ENCODE data around the gene ARRDC2.
"Not testable (repeated sequence)": the region's sequence is repeated elsewhere in the genome, so short reads cannot be mapped to it uniquely, and the experiment has no call there.

The ARRDC2 gene

GRCh38 chr19:18007917-18008673 is at the start of gene ARRDC2:
Gene ARRDC2 (plus strand): TSS chr19:18008170. CDS start chr19:18008311, 141 bp downstream.
- in situ Hi-C loops (cut with MboI; ENCODE audit: low sequenced_read_pairs), result no loop called here

GRCh38 chr19:17963936-17964691 is 43.9 kb upstream of the ARRDC2 start:
- in situ Hi-C loops (cut with MboI; ENCODE audit: low sequenced_read_pairs), result no loop called here

- in situ Hi-C loops (cut with MboI; ENCODE audit: low sequenced_read_pairs), result no loop called here
Measured at GRCh38 chr19:17965370-17966128, 42.4 kb upstream of the ARRDC2 start.

- in situ Hi-C loops (cut with MboI; ENCODE audit: low sequenced_read_pairs), result no loop called here
Measured at GRCh38 chr19:17966129-17966483, 41.9 kb upstream of the ARRDC2 start.

- in situ Hi-C loops (cut with MboI; ENCODE audit: low sequenced_read_pairs), result no loop called here
Measured at GRCh38 chr19:17966550-17967256, 41.3 kb upstream of the ARRDC2 start, which contains the start of gene KCNN1. Gene KCNN1 (plus strand): TSS chr19:17967107. CDS start chr19:17973889, 6,782 bp downstream.

GRCh38 chr19:17967257-17968051 is 40.5 kb upstream of the ARRDC2 start:
- in situ Hi-C loops (cut with MboI; ENCODE audit: low sequenced_read_pairs), result no loop called here

- in situ Hi-C loops (cut with MboI; ENCODE audit: low sequenced_read_pairs), result no loop called here
Measured at GRCh38 chr19:17968362-17968761, 39.6 kb upstream of the ARRDC2 start.

GRCh38 chr19:17969096-17969792 is 38.7 kb upstream of the ARRDC2 start:
- in situ Hi-C loops (cut with MboI; ENCODE audit: low sequenced_read_pairs), result no loop called here

- in situ Hi-C loops (cut with MboI; ENCODE audit: low sequenced_read_pairs), result no loop called here
Measured at GRCh38 chr19:17972230-17972629, 35.7 kb upstream of the ARRDC2 start.

- in situ Hi-C loops (cut with MboI; ENCODE audit: low sequenced_read_pairs), result no loop called here
Measured at GRCh38 chr19:17973759-17974158, 34.2 kb upstream of the ARRDC2 start.

- in situ Hi-C loops (cut with MboI; ENCODE audit: low sequenced_read_pairs), result no loop called here
Measured at GRCh38 chr19:17974551-17974950, 33.4 kb upstream of the ARRDC2 start.

- in situ Hi-C loops (cut with MboI; ENCODE audit: low sequenced_read_pairs), result no loop called here
Measured at GRCh38 chr19:17975032-17975431, 32.9 kb upstream of the ARRDC2 start.

- in situ Hi-C loops (cut with MboI; ENCODE audit: low sequenced_read_pairs), result no loop called here
Measured at GRCh38 chr19:17977021-17977420, 30.9 kb upstream of the ARRDC2 start.

- in situ Hi-C loops (cut with MboI; ENCODE audit: low sequenced_read_pairs), result no loop called here
Measured at GRCh38 chr19:17977488-17977887, 30.5 kb upstream of the ARRDC2 start.

- in situ Hi-C loops (cut with MboI; ENCODE audit: low sequenced_read_pairs), result no loop called here
Measured at GRCh38 chr19:17981611-17982010, 26.4 kb upstream of the ARRDC2 start.

- in situ Hi-C loops (cut with MboI; ENCODE audit: low sequenced_read_pairs), result no loop called here
Measured at GRCh38 chr19:17982430-17982829, 25.5 kb upstream of the ARRDC2 start.

GRCh38 chr19:17985037-17985818 is 22.7 kb upstream of the ARRDC2 start:
- in situ Hi-C loops (cut with MboI; ENCODE audit: low sequenced_read_pairs), result no loop called here

GRCh38 chr19:17986569-17986968 is 21.4 kb upstream of the ARRDC2 start:
- in situ Hi-C loops (cut with MboI; ENCODE audit: low sequenced_read_pairs), result not testable (repeated sequence)

GRCh38 chr19:17988161-17988560 is 19.8 kb upstream of the ARRDC2 start:
- in situ Hi-C loops (cut with MboI; ENCODE audit: low sequenced_read_pairs), result no loop called here
